ENCODE results near the gene EDAR.

EDAR gene

DNA sequence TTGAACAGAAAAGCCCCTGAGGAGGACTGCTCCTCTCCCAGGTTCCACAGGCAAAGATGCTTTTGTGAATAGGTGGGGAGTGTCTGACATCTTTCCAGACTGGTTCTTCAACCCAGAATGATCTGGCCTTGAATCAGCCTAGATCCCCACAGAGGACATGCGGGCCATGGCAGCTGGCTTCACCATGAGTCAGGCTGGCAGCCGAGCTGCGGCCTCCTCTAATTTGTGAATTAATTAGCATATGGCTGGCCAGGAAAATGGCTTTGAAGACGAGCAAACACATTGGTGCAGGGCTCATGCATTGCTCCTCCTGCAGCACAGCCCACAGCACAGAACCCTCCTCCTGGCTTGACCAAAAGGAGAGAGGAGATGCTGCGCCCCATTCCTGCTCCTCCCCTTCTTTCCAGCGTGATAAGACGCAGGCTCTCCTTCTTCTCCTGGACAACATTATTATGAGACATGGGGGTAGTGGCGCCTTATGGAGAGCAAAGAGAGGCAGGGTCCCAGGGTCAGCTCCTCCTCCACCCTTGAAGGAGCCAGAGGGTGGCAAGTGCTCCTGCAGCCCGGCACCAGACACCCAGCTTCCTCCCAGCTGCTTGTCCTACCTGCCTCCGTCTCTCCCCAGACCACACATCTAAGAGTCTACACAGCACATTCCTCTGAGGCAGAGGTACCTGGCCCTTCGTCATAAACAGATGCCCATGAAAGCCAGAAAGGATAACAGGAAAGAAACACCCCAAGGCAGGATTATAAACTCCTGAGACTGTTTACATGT is 66.7 kb downstream of the EDAR start:
- DNase-seq: no peak

DNA sequence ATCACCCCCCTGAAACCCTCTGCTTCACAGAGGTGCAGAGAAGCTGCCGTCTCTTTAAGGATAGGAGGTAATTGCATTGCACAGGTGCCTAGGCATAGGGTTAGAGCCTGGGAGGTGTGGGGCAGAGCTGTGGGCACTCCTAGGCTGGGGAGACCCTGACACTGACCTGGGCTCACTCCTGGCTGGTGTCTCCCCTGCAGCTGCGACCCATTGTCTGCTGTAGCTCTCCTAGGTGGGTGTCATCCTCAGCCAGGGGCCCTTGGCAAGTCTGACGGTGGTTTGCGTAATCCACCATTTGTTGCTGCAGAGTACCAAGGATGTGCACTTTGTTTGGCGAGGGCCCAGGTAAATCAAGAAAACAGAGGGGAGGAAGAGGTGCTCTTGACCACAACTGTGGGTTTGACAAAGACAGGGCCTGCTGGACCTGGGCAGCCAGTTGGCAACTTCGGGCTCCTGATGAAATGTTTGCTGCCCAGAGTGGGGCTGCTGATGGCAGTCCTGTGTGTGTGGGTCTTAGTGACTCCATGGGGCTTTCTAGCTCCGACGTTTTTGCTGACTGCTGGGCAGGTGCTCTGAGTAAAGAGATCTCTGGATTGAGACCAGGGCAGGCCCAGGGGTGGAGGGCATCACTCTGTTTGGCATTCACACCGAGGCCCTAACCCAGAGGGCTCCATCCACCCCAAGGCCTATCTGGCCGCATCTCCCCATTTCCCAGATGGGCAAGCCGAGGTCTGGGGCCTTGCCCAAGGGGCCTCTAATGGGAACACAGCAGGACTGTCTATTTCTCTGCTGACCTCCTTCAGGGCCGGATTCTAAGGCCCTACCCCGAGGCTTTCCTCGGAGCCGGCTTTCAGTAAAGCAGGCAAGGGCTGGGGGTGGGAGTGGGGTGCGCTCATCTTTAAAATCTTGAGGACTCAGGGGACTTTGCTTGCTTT is 67.7 kb downstream of the EDAR start:
- DNase-seq: no peak

DNA sequence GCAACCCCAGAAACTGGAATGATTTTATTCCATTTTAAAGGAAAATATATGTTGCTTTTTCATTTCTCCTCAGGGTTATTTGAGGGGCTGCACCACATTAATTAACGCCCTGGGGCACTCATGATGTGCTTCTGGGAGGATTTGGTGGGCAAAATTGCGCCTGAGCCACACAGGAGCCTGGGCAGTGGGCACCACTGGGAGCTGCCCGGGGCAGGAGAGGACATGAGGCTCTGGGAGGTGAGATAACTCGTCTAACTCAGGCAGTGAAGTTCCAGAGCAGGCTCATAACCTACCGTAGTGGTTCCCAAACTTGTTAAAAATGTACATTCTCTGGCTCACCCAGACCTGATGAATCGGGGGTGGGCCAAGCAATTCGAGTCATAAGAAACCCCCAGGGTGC is 68.3 kb downstream of the EDAR start:
- DNase-seq: no peak

DNA sequence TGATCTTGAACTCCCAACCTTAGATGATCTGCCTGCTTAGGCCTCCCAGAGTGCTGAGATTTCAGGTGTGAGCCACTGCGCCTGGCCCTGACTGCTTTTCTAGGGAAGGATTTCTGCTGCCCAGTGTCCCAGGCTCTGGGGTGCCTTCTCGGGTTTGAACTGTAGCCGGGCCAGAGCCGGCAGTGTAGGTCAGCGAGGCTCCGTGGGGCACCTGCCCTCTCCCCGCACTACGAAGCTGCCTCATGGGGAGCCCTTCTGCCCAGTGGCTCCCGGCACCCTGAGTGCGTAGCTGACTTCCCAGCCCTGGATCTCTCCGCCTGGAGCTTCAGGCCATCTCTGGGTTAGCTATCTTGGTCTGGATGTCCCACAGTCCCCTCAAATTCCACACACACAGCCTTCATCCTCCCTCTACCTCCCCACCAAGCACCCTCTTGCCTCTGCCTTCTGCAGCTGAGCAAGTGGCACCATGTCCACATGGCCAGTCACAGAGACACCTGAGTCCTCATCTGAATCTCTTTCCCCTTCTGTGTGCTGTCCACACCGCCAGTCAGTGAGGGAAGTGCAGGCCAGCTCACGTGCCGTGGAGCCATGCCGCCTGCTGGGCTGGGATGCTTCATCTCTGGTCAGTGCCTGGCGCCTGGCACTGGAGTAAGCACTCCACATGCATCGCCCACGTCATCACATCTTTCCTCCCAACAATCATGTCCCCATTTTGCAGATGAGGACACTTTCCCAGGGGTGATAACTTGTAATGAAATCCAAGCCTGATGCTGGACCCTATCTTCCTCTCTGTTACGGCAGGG is 69.2 kb downstream of the EDAR start:
- no peak for DNase-seq

DNA sequence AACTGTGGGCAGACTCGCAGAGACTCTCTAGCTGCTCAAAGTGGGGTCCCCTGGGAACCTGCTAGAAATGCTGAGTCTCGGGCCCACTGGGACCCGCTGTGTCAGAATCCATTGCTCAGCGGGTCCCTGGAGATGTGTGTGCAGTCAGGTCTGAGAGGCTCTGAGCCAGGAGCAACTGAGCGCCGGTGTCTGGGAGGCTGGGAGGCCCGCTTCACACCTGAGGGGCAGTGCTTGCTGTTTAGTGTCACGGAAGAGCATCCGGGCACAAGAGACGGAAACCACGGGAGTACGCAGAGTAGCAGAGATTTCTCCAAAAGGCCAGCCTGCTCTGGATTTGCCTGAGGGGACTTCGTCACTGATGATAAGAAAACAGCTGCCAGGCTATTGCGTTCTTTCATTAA is 70.1 kb downstream of the EDAR start:
- DNase-seq: no peak

DNA sequence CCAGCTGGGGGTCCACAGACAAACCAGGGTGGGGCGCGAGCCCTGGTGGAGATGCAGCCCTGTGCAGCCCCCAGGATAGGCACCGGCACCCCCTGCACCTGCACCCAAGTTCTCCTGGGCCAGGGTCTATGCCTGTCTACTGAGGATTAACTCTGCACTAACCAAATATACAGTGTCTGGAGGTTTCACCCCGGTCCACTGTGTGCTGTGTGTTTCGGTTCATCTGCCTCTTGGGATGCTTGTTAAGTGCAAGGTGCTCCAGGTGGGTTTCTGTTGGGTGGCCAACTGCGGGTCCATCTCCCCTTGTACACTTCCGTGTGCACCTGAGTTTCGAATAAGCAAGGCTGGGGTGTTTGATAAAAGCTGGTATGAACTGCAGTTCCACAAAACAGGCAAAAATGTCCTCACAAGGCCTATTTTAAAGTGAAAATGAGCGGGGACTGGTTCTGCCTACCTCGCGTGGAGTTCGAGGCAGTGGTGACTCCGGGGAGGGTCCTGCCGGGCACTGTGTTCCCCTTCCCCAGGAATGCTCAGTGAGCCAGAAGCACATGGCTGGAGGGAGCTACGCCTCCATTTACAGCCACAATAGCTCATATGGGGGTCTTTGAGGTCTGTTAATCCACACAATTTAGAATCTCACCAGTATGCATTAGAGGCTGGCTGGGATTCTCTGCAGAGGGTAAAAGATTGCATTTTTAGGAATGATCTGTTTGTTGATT is 70.7 kb downstream of the EDAR start:
- DNase-seq: no peak

DNA sequence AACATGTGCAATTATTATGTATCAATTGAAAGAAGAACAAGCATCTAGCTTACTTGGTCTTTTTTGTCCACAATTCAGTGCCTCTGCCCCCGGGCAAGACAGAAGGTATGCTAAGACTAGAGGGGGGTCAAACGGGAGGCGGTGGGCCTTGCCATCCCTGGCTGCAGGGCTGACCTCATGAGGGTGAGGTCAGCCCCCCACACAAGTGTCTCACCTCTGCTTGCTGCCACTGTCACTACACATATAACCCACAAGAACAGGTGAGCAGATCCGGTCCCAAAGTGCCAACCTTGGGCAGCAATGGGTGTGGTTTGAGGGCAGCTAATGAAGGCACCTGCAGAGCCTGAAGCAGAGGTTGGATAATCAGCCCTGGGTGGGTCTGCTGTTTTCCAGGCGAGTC is 71.5 kb downstream of the EDAR start:
- DNase-seq: no peak

DNA sequence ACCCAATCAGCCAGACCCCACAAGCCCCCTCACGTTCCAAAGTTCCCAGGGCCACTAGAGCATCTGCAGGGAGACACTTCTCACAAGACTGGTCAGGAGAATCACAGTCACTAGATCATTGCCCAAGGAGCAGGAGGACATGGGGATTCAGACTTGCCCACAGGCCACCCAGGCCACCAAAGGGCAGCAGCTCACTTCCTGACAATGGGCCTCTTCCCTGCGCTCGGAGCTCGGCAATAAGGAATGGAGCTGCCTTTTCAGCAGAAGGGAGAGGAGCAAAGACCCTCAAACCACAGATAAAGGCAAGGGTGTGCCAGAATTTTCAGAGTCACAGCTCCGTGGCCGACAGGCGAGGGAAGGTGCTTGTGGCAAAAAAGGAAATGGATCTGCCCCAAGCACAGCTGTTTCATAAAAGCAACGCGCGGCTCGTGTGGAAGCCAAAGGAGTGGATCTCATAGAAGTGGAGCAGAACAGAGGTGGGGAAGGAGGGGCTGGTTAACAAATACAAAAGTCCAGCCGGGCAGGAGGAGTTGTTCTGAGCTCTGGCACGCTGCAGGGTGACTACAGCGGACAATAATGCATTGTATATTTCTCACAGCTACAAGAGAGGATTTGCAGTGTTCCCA is 72.1 kb downstream of the EDAR start:
- no peak for DNase-seq

DNA sequence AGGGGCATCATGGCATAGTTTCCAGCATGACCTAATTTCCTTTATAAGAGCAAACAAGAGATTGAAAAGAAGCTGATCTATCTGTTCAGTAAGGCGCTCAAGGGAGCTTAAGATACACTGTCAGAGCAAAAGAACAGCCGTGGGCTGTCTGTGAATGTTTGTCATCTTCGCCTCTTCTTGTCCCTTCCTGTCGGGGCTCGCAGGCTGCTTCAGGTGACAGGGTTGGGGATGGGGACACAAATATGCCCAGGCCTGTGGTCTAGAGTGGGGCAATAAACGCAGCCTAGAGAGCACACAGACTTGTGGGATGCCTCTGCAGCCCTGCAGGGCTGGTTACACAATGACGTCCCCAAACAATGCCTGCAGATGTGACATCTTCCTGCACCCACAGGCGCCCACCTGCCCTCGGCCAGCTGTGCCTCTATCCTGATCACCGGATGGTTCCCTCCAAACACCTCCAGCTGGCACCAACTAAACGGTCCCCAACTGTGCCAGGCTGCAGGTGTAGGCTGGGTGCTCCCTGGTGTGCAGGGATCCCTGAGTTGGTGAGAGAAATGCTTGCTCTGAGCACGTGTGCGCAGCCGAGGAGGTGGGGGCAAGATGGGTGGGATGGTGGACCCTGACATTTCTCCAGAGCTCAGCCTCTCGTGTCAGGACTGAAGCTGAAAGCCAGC is 72.8 kb downstream of the EDAR start:
- DNase-seq: no peak

DNA sequence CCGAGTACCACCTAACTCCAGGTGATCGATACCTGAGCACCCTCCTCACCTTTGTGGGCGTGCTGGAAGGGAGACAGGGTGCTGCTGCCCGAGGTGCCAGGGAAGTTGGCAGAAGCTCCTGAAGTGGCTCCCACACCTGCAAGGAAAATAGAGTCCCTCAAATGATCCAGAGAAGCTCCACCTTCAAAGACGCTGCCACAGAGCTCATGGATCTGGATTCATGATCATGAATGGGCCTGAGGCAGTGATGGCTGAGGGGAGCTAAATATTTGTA is 76.5 kb downstream of the EDAR start:
- DNase-seq: no peak

DNA sequence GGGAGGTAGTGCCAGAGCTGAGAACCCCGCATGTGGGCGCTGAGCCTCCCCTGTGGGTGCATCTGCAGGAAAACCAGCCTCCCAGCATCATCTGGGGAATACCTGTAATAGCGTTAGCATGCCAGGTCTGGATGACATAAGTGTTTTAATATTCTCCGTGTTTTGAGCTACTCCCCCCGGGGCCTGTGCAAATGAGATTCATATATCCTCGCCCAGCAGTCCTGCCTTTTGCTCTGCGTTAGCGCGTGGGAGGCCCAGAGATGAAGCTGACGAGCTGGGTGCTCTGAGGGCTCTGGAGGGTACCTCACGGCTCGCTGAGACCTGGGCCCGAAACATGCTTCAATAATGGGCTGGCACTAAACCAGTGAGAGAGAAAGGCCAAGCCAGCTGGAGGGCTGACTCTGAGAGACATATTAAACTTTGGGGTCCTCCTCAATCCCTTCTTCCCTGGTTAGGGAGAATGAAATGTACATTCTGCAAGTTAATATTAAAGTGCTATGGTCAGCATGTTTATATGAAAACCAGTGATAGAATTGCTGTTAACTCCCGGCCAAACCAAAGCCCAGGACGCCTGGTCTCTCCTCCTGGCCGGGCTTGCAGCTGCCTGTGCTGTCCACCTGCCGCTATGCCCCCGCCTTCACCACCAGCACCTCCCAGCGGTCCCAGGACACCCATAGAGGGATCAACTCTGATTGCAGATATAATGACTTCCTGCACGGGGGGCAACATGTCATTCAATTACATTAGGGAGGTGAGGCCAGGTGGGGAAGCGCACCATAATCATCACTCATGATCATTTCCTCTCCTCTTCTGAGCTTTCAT is 77.0 kb downstream of the EDAR start:
- no peak for DNase-seq

DNA sequence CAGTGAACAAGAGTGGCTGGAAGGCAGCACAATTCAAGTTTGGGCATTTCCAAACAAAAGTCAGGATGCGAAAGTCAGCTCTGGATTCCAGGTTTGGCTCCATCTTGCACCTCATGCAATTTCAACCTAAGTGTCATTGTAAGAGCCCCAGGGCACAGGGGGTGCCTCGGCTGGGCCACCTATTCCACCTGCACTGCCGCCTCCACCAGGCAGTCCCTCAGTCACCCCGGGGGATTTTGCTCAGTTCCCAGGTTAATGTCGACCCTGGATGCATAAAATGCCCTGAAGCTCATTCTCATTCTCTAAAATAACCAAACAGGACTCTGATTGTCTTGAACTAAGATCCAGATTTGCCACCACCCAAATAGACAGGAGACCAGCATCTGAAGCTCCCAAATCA is 77.6 kb downstream of the EDAR start:
- no peak for DNase-seq

DNA sequence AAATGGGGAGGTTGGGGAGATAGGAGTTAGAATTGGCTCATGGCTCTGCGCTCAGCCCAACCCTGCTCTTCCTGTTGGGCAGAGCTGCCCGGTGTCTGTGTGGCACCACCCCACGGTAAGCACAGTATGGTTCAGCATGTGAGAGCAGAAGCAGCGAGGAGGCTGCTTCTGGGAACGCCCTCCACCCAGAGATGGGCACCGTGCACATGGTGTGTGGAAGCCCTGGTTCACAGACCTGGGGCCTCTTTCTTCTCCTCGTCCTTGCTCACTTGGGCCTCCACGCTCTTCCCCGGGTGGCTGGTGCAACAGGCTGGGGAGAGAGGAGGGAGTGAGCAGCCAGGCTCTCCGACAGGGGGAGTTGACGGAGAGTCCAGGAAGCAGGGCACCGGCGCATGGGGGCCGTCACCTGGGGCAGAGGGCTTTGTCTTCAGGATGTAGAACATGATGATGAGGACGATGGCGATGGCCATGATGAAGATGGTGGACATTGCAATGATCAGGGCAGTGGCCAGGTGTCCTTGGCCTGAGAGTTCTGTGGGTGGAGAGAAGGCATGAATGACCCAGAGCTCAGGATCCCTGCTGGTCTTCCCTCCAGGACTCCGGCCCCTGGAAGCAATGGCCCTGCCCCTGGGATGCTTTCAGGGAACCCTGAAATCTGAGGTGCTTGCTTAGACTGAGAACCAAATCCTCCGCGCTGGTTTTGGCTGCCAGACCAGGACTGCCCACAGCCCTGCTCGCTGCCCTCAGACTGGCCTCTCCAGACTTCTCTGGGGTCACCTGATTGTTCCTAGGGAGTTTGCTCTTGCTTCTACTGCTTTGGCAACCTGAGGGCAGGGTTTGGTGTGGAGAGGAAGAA is 78.3 kb downstream of the EDAR start:
- DNase-seq: no peak

DNA sequence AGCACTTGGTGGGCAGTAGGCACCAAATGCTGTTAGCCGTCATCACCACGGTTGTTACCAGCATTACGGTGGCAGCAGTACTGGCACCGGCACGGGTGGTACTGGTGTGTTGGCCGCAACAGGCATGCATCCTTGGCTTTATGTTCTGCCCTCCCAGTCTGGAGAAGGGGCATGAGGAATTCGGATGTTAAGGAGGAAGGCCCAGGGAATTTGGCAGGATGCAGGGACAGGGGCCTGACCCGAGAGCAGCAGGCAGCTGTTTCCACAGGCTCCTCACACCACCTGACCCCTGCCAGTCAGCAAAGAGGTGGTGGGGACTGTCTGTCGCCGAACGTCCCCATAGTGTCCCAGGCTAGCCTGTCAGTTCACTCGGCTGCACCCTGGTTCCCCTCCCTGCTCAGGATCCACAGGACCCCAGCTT is 79.0 kb downstream of the EDAR start:
- DNase-seq: no peak

DNA sequence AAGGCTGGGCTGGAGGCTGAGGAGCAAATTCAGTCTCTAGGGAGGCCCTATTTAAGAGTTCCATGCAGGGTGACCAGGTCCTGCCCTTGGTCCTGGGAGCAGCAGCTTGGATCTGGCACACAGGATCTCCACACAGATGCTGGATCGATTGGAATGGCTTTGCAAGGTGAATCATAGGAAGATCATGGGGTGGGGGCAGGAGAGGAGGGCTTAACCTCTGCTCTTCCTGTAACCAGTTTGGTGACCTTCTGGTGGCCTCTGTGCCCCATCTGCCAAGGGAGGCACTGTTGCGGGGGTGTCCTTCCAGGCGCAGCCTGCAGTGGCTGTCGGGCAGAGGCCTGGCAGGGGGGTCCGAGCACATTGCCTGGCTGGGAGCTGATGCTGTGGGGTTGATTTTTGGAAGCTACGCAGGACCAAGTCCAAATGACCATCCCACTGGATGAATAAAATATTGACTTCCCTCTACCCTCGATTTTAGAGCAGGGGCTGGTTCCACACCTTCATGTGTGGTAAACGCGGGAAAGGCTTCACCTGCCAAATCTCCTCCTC is 79.7 kb downstream of the EDAR start:
- no peak for DNase-seq

DNA sequence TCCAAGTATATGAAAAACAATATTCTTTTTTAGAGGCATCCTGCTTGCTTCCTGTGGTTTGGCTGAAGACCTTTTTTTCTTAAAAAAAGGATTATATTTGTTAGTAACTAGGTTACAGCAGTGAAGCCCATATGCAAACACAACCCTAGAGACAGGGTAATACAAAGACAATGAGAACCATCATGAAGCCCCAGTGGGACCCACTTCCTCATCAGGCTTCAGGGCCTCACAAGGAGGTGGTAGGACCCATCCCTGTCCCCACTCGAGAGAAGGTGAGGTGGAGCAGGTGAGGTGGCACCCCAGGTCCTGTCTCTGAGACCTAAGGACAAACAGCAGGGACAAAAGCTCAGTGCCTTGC is 80.3 kb downstream of the EDAR start:
- DNase-seq: no peak

DNA sequence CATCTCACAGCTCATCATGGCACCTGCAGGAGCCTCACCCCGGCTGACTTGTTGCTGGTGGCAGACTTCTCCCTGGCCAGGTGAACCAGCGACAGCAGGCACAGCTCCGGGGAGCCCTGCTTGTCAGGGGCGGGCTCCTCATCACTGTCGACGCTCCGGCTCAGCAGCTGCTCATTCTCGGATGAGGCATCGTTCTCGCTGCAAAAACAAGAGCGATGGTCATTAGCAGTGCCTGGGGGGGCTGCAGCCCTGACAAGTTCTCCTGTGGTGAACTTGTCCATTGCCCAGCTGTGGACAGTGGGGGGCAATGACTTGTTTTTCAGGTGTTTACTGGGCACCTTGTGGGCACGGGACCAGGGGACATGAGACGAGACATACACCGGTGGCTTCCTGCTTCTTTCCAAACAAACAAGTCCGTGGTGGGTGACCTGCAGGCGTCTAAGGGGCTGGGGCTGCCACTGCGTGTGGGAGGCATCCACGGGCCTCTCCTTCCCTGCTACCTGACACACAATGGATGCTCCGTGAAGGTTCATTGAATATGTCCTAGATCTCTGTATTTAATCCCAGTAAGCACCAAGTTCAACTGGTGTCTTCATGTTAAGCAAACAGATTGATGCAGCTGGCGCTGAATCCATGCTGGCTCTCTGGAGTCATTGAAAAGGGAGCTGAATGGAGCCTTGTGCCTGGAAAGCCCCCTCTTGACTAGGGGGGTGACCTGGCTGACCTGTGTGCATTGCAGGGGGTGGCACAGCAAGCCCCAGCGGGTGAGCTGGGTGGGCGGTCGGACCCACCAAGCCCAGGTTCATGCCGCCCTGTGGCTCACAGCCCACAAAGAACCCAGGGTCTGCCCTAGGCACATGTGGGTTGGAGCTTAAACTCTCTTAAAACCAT is 81.0 kb downstream of the EDAR start:
- DNase-seq: no peak

DNA sequence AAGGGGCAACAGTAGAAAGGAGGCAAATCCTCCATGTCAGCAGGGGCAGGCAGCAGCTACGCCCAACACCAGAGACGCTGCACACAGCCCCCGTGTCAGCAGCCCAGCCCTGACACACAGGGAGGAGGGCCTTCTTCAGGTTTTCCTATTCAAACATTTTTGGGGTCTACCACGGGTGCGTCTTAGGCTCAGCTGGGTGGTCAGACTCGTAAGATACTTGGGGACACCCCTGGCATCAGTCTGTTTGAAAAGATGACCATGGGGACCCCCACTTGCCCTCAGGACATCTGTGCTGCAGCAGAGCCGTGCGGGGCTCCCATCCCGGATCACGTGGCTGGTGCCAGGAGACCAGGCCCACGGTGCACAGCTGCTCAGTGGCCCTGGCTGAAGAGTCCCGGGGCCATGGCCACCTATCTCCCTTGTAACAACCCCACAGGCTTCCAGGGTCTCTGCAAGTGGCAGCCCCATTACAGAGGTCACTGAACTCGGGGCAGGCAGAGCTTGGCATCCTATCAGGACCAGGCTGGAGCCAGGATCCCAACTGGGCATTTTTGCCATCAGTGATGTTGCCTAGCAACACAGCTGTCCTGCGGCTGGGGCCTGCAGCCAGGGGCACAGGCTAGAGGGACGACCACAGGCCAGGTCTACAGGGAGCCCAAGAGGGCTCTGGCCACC is 82.5 kb downstream of the EDAR start:
- DNase-seq: no peak
